Embryonic facial prominence (tissue), 1 donor: ENCODE results near the gene C19orf81.

Source experiments
- DNase-seq: peaks from one replicate; pipeline ENCODE4 v3.0.0-alpha.2; 2016; ENCODE audit errors: extremely low spot score

The C19orf81 gene

DNA sequence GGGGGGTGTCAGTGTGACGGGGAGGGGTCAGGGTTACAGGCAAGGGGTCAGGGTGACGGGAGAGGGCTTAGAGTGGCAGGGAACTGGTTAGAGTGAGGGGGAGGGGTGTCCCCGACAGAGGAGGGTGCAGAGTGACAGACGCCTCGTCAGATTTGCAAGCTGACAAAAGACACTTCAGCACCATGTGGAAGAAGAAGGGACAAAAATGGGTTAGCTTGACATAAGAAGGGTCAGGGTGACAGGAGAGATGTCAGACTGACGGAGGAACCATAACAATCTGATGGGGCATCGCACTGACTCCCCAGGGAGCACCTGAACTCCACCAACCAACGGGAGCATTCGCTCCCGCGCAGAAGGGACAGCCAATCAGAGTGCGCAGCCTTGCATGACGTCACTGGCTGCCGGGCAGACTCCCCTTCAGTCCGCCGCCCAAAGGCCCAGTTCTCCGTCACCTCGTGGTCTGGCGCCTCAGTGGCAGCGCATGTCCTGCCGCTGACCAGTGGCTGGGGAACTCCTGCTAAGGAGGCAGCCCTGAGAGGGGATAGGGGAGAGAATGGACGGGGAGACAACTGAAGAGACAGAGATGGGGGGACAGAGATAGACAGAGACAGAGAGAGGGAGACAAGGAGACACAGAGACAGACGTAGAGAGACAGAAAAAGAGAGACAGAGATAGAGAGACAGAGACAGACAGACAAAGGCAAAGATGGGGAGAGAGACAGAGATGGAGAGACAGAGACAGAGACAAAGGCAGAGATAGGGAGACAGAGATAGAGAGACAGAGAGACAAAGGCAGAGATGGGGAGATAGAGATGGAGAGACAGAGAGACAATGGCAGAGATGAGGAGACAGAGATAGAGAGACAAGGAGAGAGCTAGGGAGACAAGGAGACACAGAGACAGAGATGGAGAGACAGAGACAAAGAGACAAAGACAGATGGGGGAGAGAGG lies 30.2 kb downstream of the C19orf81 start:
- DNase-seq = peak; percentile 48

DNA sequence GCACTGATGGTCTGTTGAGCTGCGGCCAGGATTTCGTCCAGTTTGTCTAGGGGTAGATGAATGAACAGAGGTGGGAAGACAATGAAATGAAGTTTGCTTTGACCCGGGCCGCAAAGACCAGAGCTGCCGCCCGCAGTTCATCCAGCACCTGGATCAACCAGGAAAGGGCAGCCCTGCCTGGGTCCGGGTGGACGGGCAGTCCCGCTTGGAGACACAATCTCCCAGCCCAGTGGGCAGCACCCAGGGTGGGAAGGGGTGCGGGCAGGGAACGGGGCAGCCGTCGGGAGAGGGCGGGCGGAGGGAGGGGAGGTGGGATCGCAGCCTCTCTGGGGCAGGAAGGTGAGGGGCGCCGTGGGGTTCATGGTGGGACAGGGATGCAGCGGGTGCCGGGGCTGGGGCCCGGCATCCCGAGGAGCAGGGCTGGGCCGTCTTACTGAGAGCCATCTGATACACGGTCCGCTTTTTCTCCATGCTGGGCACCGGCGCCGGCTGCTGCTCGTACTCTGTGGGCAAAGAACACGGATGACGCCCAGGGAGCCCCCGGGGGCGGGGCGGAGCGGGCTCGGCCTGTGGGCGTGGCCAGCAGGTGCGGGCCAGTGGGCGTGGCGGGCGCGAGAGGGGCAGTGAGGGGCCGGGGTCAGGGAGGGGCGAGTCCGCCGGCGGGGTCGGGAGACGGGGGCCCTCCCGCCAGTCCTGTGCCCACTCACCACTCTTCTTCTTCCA lies 37.2 kb downstream of the C19orf81 start:
- DNase-seq = no peak

DNA sequence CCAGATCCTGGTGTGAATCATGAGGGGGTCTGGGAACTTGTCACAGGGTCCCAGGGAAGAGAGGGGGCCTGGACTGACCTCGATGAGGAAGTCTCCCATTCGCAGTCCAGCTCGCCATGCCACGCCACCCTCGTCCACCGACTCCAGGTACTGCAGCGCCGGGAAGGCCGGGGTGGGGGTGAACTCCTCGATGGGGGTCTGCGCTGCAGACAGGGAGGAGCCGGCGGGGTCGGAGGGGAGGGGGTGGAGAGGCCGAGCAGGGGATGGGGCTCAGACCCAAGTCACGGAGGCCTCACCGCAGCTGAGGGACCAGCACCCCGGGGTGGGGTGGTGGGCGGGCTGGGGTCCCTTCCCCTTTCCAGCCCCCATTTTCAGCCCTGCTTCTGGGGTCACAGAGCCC lies 39.5 kb downstream of the C19orf81 start:
- DNase-seq = no peak

DNA sequence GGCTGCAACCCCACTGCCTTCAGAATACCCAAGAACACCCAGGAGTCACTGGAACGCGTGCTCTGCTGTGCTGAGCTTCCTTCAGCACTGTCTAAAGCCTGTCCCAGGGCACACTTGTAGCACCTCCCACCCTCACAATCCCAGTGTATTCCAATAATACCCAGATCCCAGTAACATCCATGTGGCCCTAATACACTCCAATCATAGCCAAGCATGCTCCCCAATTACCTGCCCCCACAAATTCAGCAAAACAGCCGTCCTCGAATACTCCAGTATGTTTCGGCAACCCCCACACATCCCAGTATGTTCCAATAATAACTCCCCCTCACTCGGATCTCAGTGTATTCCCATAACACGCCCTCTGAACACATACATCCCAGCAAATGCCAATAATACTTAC lies 41.2 kb downstream of the C19orf81 start:
- no peak for DNase-seq

DNA sequence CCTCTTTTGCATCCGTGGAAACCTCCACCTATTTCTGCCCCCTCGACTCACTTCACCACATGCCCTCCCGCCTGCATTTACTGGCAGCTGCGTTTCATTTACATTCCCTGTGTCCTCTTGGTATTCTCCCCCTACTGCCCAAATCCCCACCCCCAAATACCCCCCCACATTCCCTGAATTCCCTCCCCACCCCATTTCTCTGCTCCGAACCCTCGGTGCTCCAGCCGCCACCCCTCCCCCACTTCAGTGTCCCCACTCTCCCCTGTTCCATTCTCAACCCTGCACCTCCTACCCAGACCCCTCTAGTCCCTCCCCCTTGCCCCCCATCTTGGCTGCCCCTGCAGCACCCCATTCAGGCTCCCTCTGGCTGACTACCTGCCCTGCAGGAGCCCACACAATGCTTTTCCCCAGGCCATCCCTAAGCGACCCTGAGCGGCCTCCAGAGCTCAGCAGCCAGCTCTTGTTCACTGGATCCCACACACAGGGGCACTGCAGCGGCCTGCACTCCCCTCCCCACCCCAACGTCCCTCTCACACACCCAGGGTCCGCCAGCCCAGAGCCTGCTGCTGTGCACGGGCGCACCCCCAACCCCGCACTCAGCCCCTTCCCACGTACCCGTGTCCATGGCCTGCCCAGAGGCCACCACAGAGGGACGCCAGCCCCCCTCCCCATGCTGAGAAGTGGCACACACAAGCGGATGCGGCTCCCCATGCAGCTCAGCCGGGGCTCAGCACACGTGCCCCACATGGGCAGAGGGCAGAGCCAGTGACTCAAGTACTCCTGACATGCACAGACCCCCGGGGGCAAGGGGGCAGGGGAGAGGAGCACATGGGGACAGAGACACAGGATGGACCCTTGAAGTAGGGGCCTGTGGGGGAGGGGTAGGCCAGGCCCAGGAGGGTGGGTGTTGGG lies 44.1 kb downstream of the C19orf81 start:
- DNase-seq = no peak

DNA sequence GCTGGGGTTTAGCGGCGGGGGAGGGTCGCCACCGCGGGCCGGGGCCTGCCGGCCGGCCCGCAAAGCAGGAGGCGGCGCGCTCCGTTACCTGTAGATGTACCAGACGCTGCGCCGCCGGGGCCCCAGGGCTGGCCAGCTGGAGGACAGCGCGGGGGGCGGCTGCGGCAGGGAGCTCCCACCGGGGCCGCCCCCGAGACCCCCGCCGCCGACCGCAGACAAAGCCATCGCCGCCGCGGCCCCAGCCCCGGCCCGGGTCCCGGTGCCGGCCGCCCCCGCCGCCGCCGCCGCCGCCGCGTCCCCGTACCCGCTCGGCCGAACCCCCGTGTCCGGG lies 45.5 kb downstream of the C19orf81 start:
- no peak for DNase-seq

DNA sequence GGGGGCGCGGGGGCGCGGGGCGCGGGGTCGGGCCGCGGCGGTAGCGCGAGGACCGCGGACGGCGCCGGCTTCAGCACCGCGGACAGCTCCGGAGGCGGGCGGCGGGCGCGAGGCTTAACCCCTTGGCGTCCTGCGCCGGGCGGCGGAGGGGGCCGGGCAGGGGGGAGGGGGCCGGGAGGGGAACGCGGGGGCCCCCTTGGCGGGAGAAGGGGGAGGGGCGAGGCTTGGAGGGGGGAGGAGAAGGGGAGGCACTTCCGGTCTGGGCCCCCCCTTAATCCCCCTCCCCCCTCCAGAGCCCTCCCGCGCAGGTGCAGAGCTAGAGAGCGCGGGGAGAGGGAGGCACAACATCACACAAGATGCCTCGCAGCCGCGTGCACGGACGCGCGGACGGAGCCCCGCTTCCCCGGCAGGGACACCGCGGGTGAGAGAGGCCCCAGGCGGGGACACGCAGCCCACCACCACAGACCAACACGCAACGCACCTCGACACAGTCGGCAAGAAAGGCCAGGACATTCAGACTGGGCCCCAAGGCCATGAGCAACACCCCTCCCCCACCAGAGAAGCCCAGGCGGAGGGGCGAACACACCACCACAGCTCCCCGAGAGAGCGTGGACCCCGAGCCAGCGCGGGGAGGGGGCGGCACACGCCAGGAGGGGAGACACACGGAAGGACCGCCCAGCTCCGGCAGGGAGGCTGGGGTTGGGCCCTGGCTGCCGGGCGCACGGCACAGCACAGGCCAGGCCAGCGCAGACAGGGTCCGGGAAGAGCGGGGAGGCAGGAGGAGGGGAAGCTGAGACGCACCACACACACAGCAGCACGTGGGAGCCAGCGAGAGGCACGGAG lies 46.2 kb downstream of the C19orf81 start:
- DNase-seq = no peak

DNA sequence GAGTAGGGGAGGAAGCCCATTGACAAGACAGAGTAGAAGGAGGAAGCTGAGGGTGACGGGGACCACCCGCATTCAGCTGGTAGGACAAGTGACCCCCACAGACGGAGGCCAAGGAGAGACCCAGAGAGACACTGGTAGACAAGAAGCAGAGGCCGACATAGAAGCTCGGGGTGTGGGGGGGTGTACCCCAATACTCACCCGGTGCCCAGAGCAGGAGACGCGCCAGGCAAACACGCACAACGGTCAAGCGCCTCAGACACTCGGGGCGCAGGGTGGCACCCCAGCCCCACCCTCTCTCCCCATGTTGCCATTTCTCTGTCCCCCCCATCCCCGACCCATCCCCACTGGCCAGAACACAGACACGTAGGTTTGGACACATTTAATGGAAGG lies 46.8 kb downstream of the C19orf81 start:
- no peak for DNase-seq

DNA sequence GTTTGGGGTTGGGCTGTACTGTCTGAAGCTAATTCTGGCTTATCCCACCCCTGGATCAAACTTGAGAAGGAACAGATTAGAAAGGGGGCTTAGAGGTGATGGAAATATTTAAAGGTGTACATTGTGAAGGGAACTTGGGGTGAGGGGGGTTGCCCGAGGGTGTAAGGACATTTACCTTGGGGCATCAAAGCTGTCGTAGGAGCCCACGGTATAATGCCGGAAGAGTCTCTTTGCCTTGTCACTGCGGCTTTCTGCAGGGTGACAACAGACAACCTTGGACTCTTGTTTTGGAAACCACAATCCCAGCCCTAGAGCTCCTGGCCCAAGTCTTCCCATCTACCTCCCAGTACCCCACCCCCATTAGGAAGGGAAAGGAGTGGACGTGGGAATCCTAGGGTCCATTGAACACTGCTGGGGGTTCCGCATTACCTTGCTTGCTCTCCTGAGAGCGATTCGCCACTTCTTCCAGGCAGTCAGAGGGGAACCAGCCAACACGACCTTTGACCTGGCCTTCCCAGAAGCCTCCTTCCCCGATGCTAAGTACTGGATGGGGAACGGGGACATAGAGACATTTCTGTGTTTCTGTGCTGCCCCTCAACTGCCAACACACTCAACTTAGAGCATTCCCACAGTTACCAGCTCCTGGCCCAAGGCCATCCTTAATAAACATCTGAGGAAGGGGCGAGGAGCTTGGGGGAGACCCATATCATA lies 48.3 kb downstream of the C19orf81 start:
- DNase-seq = no peak

DNA sequence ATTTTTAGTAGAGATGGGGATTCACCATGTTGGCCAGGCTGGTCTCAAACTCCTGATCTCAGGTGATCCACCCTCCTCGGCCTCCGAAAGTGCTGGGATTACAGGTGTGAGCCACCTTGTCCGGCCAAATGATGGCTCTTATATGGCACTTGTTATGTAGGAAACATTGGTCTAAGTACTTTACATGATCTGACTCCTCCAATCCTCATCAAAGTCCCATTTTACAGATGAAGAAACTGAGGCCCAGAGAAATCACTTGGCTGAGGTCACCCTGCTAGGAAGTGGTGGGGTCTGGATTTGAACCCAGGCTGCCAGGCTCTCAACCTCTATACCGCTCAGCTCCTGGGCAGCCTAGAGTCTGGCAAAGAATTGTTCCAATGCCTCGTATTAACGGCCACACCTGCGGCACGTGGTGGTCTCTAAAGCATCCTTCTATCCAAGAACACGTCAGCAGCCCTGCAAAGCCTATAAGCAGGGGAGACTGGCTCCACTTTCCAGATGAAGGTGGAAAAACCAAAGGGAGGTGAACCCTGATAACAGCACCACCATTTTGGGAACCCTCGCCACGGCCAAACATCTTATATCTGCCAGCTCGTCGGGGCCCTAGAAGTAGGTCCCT lies 52.2 kb downstream of the C19orf81 start:
- no peak for DNase-seq

DNA sequence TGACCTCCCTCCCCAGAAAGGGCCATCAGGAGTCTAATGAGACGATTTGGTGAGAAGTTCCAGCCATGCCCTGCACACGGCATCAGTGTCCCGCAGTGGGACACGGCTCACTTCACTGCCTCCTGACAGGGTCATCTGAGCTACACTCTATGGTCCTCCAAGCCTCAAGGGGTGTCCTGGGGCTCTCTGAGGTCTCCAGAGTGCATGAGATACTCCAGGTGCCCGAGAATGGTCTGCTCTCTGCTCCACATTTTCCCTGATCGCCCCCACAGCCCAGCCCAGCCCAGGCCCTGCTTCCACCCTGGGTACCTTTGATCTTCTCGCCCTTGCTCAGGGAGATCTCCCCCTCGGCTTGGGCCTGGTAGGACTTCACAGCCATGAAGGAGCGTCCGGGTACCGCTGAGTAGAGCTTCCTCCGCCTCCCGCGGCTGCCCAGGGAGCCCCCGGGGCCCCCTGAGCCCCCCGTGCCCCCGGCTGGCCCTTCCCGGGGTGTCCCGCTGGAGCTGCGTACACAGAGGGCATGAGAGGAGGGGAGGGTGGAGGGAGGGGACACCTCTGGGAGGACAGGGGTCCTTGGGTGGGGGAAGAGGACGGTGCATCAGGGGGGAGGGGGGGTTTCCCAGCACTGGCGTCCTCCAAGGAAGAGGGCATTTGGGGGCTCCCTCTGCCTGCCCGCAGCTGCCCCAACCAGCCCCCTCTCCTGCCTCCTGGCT lies 53.1 kb downstream of the C19orf81 start:
- DNase-seq = no peak

DNA sequence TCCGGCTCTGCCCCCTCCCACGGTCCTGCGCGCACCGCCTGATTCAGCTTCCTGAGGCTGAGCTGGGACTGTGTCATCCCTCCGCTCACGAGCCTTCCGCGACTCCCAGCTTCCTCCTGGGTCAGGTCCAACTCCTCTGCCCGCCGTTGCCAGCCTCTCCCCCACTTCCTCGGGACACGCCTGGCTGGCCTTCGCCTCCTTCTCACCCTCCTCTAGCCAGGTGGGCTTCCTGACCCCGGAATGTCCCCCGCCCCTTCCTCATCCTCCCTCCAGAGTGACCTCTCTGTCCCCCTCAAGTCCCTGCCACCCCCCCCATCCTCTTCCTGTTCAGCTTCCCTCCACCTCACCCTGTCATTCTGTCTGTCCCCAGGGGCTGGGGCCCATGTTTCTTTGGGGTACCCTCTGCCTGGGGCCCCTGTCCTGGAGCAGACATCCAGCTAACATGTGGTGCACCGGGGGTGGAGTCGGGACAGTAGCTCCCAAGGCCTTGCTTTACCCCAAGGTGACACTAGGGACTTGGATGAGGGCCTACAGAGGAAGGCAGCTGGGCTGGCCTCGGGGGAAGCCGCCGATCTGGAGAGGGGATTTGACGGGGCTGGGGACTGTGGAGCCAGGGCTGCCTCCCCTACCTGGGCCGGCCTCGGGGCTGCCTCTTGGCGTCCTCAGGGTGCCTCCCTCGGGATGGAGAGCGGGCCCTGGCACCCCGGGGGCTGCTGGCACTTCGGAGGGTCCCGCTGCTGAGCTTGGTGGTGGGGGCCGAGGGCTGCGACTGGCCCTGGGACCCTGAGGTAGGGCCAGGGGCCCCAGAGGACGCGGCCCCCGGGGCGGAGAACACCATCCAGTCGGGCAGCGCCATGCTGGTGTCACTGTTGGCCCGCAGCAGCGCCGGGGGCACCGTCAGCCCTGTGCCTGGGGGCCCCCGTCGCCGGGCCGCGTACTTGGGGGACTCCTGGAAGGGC lies 53.9 kb downstream of the C19orf81 start:
- DNase-seq = no peak

DNA sequence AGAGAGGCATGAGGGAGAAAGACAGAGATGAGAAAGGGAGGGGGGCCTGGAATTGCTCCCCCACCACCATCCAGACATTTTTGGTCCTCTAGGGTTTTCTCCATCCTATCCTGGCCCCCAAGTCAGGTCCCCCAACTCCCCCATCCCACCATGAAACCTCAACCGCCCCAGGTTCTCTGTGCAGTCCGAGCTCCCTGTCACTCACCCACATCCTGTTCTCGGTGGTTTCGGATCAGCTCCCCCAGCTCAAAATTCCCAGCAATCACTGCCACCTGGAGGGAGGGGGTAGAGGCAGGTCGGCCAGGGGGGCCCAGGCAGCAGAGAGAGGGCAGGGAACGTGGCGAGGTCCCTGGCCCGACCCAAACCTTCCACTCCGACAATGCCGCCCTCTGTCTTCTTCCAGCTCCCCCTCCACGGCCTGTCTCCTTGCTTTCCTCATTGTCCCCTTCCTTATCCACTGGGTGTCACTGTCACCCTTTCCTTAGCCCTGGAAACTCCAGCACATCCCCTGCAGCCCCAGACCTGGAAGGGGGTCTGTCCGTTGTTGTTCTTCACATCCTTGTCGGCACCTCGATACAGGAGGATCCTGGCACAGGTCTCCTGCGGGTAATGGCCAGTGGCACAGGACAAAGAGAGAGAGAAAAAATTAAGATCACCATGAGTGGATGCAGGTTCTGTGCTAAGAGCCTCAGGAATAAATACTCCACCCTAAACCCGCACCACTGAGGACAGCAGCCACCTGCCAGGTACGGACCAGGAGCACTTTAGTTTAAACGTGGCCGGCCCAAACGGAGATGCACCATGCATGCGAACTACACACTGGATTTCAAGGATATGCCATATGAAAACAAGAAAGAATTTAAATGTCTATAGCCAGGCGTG lies 54.9 kb downstream of the C19orf81 start:
- no peak for DNase-seq

DNA sequence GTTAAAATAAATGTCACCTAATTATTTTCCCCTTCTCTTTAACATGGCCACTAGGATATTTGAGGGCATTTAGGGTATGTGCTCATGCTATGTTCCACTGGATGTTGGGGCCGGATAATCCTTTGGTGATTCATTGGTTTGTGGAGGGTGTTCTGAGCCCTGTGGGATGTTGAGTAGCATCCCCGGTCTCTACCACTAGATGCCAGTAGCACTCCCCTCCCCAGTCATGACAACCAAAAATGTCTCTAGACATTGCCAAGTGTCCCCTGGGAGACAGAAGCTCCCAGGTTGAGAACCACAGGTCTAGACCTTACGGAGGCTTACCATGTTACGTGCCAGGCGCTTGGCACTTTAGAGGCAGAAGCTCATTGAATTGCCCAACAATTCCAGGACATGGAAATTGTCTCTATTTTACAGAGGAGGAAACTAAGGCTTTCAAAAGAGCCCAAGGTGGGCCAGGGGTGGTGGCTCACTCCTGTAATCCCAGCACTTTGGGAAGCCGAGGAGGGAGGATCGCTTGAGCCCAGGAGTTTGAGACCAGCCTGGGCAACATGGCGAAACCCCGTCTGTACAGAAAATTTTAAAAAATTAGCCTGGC lies 56.3 kb downstream of the C19orf81 start:
- DNase-seq = no peak

DNA sequence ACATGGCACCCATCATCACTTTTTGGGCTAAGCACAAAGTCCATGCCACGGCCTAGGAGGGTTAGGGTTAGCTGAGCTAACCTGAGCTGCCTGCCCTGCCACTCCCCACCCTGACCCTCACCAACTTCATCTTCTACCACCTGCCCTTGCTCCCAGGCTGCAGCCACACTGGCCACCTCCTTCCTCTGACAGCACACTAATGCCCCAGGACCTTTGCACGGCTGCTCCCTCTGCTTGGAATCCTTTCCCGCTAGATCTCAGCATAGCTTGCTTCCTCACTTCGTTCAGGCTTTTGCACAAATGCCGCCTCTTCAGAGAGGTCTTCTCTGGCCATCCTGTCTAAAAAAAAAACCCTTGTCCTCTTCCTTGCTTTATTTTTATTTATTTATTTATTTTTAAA lies 57.1 kb downstream of the C19orf81 start:
- DNase-seq = no peak

DNA sequence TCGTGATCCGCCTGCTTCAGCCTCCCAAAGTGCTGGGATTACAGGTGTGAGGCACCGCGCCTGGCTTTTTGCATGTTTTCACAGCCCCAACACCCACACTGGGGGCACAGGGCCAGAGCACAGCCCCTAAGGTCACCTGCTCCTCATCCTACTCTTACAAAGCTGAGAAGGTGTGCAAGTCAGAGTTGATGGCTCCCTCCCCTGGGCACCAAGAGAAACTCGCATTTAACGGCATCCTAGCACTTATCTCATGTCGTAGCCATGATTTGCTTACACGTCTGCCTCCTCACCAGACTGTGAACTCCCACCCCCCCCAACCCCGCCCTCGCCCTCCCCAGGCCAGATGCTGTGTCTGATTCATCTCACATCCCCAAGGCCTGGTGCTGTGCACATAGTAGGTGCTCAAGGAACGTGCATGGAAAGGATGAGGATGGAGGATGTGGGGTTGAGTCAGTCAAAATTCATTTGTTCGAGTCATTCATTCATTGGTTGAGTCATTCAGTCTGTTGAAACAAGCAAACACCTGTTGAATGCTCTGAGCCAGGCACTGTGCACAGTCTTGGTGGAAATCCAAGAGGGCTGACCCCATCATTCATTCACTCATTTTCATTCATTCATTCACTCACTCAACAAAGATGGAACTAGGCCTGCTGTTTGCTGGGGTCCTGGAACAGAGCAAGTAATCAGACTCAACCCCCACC lies 59.1 kb downstream of the C19orf81 start:
- DNase-seq = no peak
